SH-SY5Y (cell line): ENCODE results near the gene SLC22A15.

Experiments used
- GATA2 ChIP-seq: IDR thresholded peaks from 2 replicates; pipeline ENCODE4 v1.6.1; 2011; ENCODE audit warnings: mild to moderate bottlenecking, low read depth, low read length
- GATA3 ChIP-seq: IDR thresholded peaks from 2 replicates; pipeline ENCODE4 v1.6.1; 2011; ENCODE audit warnings: low read depth, mild to moderate bottlenecking, low read length, moderate library complexity

DNA sequence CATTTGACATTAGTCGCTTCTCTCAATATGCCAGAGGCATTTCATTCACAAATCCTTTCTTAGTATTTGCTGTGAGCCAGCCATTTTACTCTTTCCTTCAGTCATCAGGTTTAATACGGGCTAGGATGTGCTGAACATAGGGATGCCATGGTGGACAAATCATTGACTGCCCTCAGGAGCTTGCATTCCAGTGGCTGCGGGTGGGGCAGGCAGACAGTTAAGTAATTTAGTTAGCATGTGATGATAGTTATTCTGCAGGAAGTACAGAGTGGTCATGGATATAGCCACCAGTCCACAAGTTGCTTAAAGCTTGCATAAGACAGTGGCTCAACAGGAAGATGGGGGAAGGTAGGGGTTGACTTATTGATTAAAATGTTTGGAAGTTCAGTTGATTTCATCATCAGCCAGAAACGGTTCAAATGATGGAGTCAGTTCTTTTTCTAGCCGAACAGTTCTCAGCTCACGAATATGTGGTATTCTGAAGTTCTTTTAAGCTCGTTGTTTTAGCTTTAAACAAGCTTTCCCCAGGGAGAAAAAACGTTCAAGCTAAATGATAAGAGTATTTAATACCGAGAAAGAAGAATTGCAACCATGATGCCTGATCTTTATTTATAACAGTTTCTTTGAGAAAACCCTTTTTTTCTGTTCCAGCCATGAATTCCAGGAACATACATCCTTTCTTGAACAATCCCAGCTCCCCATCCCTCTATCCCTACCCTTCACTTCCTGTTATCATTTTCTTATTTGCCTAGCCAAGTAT, 1.4 kb downstream of the SLC22A15 start:
- TF ChIP-seq GATA2 (no peak), GATA3 (no peak)
